ENCODE measurements around the gene PKLR. TPM values are rescaled to one million over a fixed set of nuclear protein-coding genes. Genes with fewer than 3 reads are reported as not detected.

Gene PKLR
- total RNA-seq, 1 experiment from 2014 or later: 0.17 TPM

DNA sequence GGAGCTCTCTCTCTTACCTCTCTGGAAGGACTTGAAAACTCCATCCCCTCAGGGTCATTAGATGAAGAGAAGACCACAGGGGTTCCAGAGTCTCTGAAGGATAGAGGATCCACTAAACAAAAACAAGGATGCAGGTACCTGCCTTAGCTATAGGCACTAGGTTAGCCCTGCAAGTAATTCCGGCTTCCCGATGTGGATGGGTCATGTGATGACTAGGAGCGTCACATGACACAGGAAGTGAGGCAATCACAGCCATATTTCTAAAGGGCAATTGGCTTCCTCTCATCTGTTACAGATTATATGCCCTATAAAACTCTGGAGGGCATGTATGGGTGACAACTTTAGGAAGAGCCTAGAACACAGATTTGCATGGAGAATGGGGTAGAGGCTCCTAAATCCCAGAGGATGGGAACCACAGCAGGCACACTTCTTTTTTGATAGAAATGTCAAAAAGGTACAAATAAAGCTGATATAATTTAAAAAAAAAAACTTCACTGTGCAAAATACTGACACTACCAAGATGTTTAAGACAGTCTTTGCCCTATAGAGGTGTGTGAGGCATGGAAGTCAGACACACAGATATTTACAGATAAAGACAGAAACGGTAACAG lies 60.1 kb downstream of the PKLR start:
- DNase-seq (ENCODE audit: low read depth, low spot score) (peak; percentile 67), ATAC-seq (peak; percentile 33)
- no TSS peak for BruUV-seq (replicated peaks)
- Histone ChIP-seq H3K79me2 (ENCODE audit: insufficient read depth, low read length) (no peaks in the 10 kb centered on the region), H3K36me3 (ENCODE audit: control insufficient read depth in 1 of 2, insufficient read depth in 2 of 2, low read length in 2 of 2) (no peaks in the 10 kb centered on the region), H4K20me1 (ENCODE audit: insufficient read depth) (no peaks in the 10 kb centered on the region), H3K27ac (ENCODE audit: low read depth, low read length) (peak overlapping the region; percentile 43), H2AFZ (ENCODE audit: low read depth, low read length, poor library complexity, severe bottlenecking) (no peak overlapping the region), H3K4me1 (ENCODE audit: control insufficient read depth in 1 of 2, insufficient read depth in 2 of 2, low read length in 2 of 2) (peaks cover 16 to 46% of the 10 kb centered on the region in 2 experiments), H3K4me2 (ENCODE audit: low read length) (peak overlapping the region; percentile 69), H3K27me3 (ENCODE audit: insufficient read depth, low read length) (no peaks in the 10 kb centered on the region), H3K4me3 (replicated peaks in 1 of 2; ENCODE audit: low read depth in 1 of 2, low read length in 2 of 2) (peak overlapping the region; percentile 51 to 58), H3K9me2 (ENCODE audit: insufficient read depth) (no peaks in the 10 kb centered on the region), H3K9me3 (ENCODE audit: control insufficient read depth in 1 of 2, insufficient read depth in 1 of 2, low read depth in 1 of 2, low read length in 2 of 2) (no peaks in the 10 kb centered on the region), H3K9ac (ENCODE audit: low read length) (peak overlapping the region; percentile 54)
- intact Hi-C loops (cut with micrococcal nuclease): loop anchor here (5.0 kb wide), 1 partner anchor 34 kb away; the partner anchor contains the start of genes MTX1 and THBS3
- RAD21 ChIA-PET (ENCODE audit: low non-redundant PET in 1 of 2, low total read pairs in 2 of 2, uncharacterized antibody in 2 of 2, unreplicated experiment in 2 of 2): no interaction called here
- CTCF ChIA-PET: interaction anchor here (1.0 to 1.4 kb wide), 3 partner anchors 10 to 68 kb away, joined by 4 to 6 read pairs (median 5); partner anchors contain the start of gene KRTCAP2
- POLR2A ChIA-PET: interaction anchor here (0.8 to 1.8 kb wide), 5 partner anchors 14 to 65 kb away, joined by 3 to 4 read pairs (median 3); no protein-coding TSS in a partner anchor
- TF ChIP-seq, protein P1, sequence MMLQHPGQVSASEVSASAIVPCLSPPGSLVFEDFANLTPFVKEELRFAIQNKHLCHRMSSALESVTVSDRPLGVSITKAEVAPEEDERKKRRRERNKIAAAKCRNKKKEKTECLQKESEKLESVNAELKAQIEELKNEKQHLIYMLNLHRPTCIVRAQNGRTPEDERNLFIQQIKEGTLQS (IDR thresholded peaks at IDR 0.05): no peak
- TF ChIP-seq, protein P2, sequence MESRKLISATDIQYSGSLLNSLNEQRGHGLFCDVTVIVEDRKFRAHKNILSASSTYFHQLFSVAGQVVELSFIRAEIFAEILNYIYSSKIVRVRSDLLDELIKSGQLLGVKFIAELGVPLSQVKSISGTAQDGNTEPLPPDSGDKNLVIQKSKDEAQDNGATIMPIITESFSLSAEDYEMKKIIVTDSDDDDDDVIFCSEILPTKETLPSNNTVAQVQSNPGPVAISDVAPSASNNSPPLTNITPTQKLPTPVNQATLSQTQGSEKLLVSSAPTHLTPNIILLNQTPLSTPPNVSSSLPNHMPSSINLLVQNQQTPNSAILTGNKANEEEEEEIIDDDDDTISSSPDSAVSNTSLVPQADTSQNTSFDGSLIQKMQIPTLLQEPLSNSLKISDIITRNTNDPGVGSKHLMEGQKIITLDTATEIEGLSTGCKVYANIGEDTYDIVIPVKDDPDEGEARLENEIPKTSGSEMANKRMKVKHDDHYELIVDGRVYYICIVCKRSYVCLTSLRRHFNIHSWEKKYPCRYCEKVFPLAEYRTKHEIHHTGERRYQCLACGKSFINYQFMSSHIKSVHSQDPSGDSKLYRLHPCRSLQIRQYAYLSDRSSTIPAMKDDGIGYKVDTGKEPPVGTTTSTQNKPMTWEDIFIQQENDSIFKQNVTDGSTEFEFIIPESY (IDR thresholded peaks at IDR 0.05; ENCODE audit: extremely low read depth, insufficient replicate concordance, low read length): no peak
- TF ChIP-seq JUND (IDR thresholded peaks at IDR 0.05) (peak; percentile 31), POLR2AphosphoS5 (IDR thresholded peaks at IDR 0.05; ENCODE audit: low read depth, low read length) (peak; percentile 60), CBX3 (IDR thresholded peaks at IDR 0.05; ENCODE audit: low read depth) (0 out of 2 replicates have a peak, but pooled peaks have one; percentile 46), POLR2A (IDR thresholded peaks at IDR 0.05; ENCODE audit: borderline replicate concordance, extremely low read depth, insufficient read depth, insufficient read length) (peak; percentile 26), ZFX (IDR thresholded peaks at IDR 0.05) (no peak), EZH2phosphoT487 (IDR thresholded peaks at IDR 0.05; ENCODE audit: borderline replicate concordance) (no peak), SIN3A (IDR thresholded peaks at IDR 0.05; ENCODE audit: low read depth) (peak; percentile 97), ELF1 (IDR thresholded peaks at IDR 0.05; ENCODE audit: borderline replicate concordance, low read depth) (no peak; the same call in 1 of the 2 replicates), FOSL1 (IDR thresholded peaks at IDR 0.05; ENCODE audit: low read depth) (no peak), EGR1 (IDR thresholded peaks at IDR 0.05; ENCODE audit: low read depth) (peak; percentile 55; the same call in 1 of the 2 replicates), CEBPB (IDR thresholded peaks at IDR 0.05; ENCODE audit: low read depth) (no peak; the same call in 1 of the 2 replicates), RAD21 (IDR thresholded peaks at IDR 0.05; ENCODE audit: low read depth) (no peak), SRF (IDR thresholded peaks at IDR 0.05; ENCODE audit: low read depth) (no peak), TCF7L2 (IDR thresholded peaks at IDR 0.05; ENCODE audit: borderline replicate concordance, extremely low read depth, insufficient read depth, insufficient read length) (no peak), ZNF274 (IDR thresholded peaks at IDR 0.05; ENCODE audit: low read depth, low read length) (no peak), EZH2 (IDR thresholded peaks at IDR 0.05) (no peak)
- TF ChIP-seq, protein P3, sequence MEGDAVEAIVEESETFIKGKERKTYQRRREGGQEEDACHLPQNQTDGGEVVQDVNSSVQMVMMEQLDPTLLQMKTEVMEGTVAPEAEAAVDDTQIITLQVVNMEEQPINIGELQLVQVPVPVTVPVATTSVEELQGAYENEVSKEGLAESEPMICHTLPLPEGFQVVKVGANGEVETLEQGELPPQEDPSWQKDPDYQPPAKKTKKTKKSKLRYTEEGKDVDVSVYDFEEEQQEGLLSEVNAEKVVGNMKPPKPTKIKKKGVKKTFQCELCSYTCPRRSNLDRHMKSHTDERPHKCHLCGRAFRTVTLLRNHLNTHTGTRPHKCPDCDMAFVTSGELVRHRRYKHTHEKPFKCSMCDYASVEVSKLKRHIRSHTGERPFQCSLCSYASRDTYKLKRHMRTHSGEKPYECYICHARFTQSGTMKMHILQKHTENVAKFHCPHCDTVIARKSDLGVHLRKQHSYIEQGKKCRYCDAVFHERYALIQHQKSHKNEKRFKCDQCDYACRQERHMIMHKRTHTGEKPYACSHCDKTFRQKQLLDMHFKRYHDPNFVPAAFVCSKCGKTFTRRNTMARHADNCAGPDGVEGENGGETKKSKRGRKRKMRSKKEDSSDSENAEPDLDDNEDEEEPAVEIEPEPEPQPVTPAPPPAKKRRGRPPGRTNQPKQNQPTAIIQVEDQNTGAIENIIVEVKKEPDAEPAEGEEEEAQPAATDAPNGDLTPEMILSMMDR (IDR thresholded peaks at IDR 0.05 in 2 of 3, conservative IDR thresholded peaks at IDR 0.05 in 1 of 3; ENCODE audit: borderline replicate concordance in 1 of 3, insufficient read depth in 1 of 3, low read depth in 2 of 3, low read length in 2 of 3): no peak
- TF ChIP-seq, protein P4, sequence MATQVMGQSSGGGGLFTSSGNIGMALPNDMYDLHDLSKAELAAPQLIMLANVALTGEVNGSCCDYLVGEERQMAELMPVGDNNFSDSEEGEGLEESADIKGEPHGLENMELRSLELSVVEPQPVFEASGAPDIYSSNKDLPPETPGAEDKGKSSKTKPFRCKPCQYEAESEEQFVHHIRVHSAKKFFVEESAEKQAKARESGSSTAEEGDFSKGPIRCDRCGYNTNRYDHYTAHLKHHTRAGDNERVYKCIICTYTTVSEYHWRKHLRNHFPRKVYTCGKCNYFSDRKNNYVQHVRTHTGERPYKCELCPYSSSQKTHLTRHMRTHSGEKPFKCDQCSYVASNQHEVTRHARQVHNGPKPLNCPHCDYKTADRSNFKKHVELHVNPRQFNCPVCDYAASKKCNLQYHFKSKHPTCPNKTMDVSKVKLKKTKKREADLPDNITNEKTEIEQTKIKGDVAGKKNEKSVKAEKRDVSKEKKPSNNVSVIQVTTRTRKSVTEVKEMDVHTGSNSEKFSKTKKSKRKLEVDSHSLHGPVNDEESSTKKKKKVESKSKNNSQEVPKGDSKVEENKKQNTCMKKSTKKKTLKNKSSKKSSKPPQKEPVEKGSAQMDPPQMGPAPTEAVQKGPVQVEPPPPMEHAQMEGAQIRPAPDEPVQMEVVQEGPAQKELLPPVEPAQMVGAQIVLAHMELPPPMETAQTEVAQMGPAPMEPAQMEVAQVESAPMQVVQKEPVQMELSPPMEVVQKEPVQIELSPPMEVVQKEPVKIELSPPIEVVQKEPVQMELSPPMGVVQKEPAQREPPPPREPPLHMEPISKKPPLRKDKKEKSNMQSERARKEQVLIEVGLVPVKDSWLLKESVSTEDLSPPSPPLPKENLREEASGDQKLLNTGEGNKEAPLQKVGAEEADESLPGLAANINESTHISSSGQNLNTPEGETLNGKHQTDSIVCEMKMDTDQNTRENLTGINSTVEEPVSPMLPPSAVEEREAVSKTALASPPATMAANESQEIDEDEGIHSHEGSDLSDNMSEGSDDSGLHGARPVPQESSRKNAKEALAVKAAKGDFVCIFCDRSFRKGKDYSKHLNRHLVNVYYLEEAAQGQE (IDR thresholded peaks at IDR 0.05; ENCODE audit: low read depth): no peak
